Endothelial cell of umbilical vein (primary cell): ENCODE results near the gene NGEF.

Experiments
- EZH2 ChIP-seq: IDR thresholded peaks from 2 replicates; pipeline ENCODE4 v1.6.1; 2012; ENCODE audit warnings: borderline replicate concordance, low read depth, mild to moderate bottlenecking, moderate library complexity, low read length, inconsistent platforms; ENCODE audit not compliant: severe bottlenecking
- FOS ChIP-seq: IDR thresholded peaks from 2 replicates; pipeline ENCODE4 v1.6.1; 2011; ENCODE audit warnings: mild to moderate bottlenecking, low read length, moderate library complexity, borderline replicate concordance; ENCODE audit not compliant: insufficient read depth
- POLR2A ChIP-seq: IDR thresholded peaks from 2 replicates; pipeline ENCODE4 v1.6.1; 2012; ENCODE audit warnings: low read depth, mild to moderate bottlenecking, control low read depth, low read length
- POLR2AphosphoS5 ChIP-seq: IDR thresholded peaks from 2 replicates; pipeline ENCODE4 v1.6.1; 2012; ENCODE audit warnings: low read depth, mild to moderate bottlenecking, control low read depth, low read length, moderate library complexity; ENCODE audit not compliant: insufficient read depth
- TF ChIP-seq, protein P1 (sequence below), 2 donors: IDR thresholded peaks; 1 replicate in 1 of 2; 2 replicates in 1 of 2; pipeline ENCODE4 v1.5.1; 2011; ENCODE audit warnings: low read length in 2 of 2, mild to moderate bottlenecking in 2 of 2, moderate library complexity in 2 of 2, control low read depth in 1 of 2, inconsistent platforms in 1 of 2, low read depth in 1 of 2; ENCODE audit not compliant: insufficient read depth in 1 of 2; ENCODE audit errors: extremely low read depth in 1 of 2

DNA sequence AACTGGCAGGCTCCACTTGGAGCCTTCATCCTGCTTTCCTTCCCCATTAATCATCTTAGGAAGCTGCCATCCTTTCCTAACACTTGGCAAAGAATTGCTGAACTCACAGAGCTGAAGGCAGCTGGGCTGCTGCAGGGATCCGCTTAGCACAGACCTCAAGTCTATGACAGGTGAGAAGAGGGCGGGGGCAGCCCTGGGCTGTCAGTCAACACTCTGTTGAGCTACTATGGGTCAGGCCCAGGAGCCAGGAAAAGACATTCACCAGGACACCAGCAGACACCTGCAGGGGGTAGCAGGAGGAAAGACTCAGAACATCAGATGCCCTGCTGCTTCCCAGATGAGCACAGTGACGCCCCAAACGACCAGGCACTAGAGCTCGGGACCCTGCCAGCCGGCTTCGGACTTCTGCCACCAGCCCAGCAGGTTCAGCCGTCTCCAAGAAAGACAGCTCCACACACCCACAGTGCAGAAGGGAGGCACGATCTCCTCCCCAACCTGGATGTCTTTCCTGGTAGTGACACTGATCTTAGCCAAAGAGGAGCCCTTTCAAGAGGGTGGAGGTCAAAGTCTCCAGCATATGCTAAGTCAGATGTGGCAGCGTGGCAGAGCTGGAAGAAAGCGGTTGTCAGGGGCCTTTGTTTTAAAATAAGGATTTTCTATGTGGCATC is 87.8 kb downstream of the NGEF start:
- TF ChIP-seq POLR2AphosphoS5 (no peak), POLR2A (no peak), FOS (no peak), EZH2 (no peak)
- TF ChIP-seq, protein P1, sequence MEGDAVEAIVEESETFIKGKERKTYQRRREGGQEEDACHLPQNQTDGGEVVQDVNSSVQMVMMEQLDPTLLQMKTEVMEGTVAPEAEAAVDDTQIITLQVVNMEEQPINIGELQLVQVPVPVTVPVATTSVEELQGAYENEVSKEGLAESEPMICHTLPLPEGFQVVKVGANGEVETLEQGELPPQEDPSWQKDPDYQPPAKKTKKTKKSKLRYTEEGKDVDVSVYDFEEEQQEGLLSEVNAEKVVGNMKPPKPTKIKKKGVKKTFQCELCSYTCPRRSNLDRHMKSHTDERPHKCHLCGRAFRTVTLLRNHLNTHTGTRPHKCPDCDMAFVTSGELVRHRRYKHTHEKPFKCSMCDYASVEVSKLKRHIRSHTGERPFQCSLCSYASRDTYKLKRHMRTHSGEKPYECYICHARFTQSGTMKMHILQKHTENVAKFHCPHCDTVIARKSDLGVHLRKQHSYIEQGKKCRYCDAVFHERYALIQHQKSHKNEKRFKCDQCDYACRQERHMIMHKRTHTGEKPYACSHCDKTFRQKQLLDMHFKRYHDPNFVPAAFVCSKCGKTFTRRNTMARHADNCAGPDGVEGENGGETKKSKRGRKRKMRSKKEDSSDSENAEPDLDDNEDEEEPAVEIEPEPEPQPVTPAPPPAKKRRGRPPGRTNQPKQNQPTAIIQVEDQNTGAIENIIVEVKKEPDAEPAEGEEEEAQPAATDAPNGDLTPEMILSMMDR (IDR thresholded peaks at IDR 0.05; ENCODE audit: extremely low read depth in 1 of 2, insufficient read depth in 1 of 2, low read depth in 1 of 2, low read length in 2 of 2) = no peak
